Measurements from ENCODE around the gene CNOT6. TPM values are rescaled to one million over a fixed set of nuclear protein-coding genes. Genes with fewer than 3 reads are reported as not detected.

The CNOT6 gene
- total RNA-seq, 1 experiment from 2014 or later = 32.8 TPM

DNA sequence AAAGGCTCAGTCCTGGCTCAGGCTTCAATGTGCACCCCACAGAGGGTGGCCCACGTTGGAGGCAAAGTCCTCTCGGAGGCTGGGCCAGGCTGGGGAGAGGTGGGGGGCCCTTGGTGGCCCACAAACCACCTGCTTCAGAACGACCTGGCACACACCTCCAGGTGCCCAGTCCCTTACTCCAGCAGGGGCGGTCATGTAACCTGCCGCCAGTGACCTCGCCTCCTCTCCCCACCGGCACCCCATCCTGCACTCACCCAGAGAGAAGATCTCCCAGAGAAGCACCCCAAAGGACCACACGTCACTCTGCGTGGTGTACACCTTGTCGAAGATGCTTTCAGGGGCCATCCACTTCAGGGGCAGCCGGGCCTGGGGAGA is 119.6 kb downstream of the CNOT6 start:
- ChIA-PET POLR2A (interaction anchor here (0.7 kb wide), 1 partner anchor 32 kb away, joined by 10 read pairs; no protein-coding TSS in a partner anchor), CTCF (interaction anchor here (1.2 kb wide), 1 partner anchor 105 kb away, joined by 4 read pairs; no protein-coding TSS in a partner anchor)
- intact Hi-C loops (cut with micrococcal nuclease; ENCODE audit: unreplicated experiment) (loop anchor here (5.0 kb wide), 1 partner anchor 58 kb away; no protein-coding TSS in a partner anchor), in situ Hi-C loops (cut with HindIII; ENCODE audit: low pct_unique_long_range_greater_than_20kb, low sequenced_read_pairs) (no loop called here)
- DNase-seq (ENCODE audit: low read depth, low spot score) (no peak), ATAC-seq (no peak)
- no peak overlapping the region for H3K4me3 ChIP-seq (ENCODE audit: low read depth in 2 of 2, low read length in 2 of 2)
- TF ChIP-seq TCF7L2 (IDR thresholded peaks at IDR 0.05; ENCODE audit: low read depth, low read length) (no peak), POLR2AphosphoS5 (IDR thresholded peaks at IDR 0.05; ENCODE audit: low read depth, low read length) (no peak), REST (IDR thresholded peaks at IDR 0.05; ENCODE audit: insufficient read depth in 1 of 2, low read depth in 2 of 2, low read length in 1 of 2) (no peak), SIN3A (IDR thresholded peaks at IDR 0.05; ENCODE audit: borderline replicate concordance, insufficient read depth, low read depth, low read length) (no peak)
- TF ChIP-seq, protein P1, sequence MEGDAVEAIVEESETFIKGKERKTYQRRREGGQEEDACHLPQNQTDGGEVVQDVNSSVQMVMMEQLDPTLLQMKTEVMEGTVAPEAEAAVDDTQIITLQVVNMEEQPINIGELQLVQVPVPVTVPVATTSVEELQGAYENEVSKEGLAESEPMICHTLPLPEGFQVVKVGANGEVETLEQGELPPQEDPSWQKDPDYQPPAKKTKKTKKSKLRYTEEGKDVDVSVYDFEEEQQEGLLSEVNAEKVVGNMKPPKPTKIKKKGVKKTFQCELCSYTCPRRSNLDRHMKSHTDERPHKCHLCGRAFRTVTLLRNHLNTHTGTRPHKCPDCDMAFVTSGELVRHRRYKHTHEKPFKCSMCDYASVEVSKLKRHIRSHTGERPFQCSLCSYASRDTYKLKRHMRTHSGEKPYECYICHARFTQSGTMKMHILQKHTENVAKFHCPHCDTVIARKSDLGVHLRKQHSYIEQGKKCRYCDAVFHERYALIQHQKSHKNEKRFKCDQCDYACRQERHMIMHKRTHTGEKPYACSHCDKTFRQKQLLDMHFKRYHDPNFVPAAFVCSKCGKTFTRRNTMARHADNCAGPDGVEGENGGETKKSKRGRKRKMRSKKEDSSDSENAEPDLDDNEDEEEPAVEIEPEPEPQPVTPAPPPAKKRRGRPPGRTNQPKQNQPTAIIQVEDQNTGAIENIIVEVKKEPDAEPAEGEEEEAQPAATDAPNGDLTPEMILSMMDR (IDR thresholded peaks at IDR 0.05) = no peak
- H3K27me3 ChIP-seq (ENCODE audit: control insufficient read depth, insufficient read depth, low read length) = no peaks in the 10 kb centered on the region
- H3K9me3 ChIP-seq (ENCODE audit: control insufficient read depth, insufficient read depth, low read depth, low read length) = no peaks in the 10 kb centered on the region
- no peaks in the 10 kb centered on the region for H3K4me1 ChIP-seq (ENCODE audit: control insufficient read depth, insufficient read depth, low read length)
- no peaks in the 10 kb centered on the region for H3K36me3 ChIP-seq (ENCODE audit: control insufficient read depth, insufficient read depth, low read length)
- no TSS peak for BruUV-seq (replicated peaks)
- H3K27ac ChIP-seq (ENCODE audit: low read length) = no peak overlapping the region

GRCh38 chr5:180618487-180618828 is 124.3 kb downstream of the CNOT6 start:
- H3K27ac ChIP-seq (ENCODE audit: low read length) = no peak overlapping the region
- no peaks in the 10 kb centered on the region for H3K4me1 ChIP-seq (ENCODE audit: control insufficient read depth, insufficient read depth, low read length)
- no peak for ATAC-seq
- DNase-seq (ENCODE audit: low read depth, low spot score) = no peak
- in situ Hi-C loops (cut with HindIII; ENCODE audit: low pct_unique_long_range_greater_than_20kb, low sequenced_read_pairs) (no loop called here), intact Hi-C loops (cut with micrococcal nuclease; ENCODE audit: unreplicated experiment) (no loop called here)
- no peak for TF ChIP-seq SIN3A (IDR thresholded peaks at IDR 0.05; ENCODE audit: borderline replicate concordance, insufficient read depth, low read depth, low read length)
- no peak for TF ChIP-seq TCF7L2 (IDR thresholded peaks at IDR 0.05; ENCODE audit: low read depth, low read length)
- TF ChIP-seq, protein P1 (IDR thresholded peaks at IDR 0.05) = no peak
- TF ChIP-seq POLR2AphosphoS5 (IDR thresholded peaks at IDR 0.05; ENCODE audit: low read depth, low read length) = no peak
- TF ChIP-seq REST (IDR thresholded peaks at IDR 0.05; ENCODE audit: insufficient read depth in 1 of 2, low read depth in 2 of 2, low read length in 1 of 2) = no peak
- no TSS peak for BruUV-seq (replicated peaks)
- ChIA-PET CTCF (no interaction called here), POLR2A (no interaction called here)
- no peak overlapping the region for H3K4me3 ChIP-seq (ENCODE audit: low read depth in 2 of 2, low read length in 2 of 2)
- no peaks in the 10 kb centered on the region; the same call in 1 of the 2 replicates for H3K27me3 ChIP-seq (ENCODE audit: control insufficient read depth, insufficient read depth, low read length)
- H3K36me3 ChIP-seq (ENCODE audit: control insufficient read depth, insufficient read depth, low read length) = no peaks in the 10 kb centered on the region
- no peaks in the 10 kb centered on the region for H3K9me3 ChIP-seq (ENCODE audit: control insufficient read depth, insufficient read depth, low read depth, low read length)
